ENCODE data around the gene CREB3L2.
A peak's percentile ranks its signal among the peaks of the same experiment; 100 is the strongest.

CREB3L2 gene

DNA sequence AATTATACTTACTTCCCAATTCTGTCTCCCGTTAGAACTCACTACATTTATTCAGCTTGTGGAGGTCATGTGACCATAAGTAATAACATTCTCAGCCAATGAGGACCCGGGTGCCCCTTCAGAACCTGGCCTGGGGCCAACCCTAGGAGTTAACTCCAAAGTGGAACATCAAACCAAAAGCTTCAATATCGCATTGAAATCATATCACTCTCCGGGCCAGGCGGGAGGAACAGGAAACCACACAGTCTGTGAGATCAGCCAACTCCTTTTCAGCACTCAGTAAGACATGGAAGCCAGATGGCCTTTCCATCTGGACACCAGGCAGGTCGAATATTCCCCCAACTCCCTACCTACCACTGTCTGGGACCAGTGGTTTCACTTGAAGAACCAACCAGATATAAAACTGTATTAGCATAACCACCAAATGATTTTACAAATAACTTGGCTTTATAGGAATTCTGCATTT, 5.5 kb downstream of the CREB3L2 start:
- H3K36me3 ChIP-seq (ENCODE audit: insufficient read depth, low read length) = no peaks in the 10 kb centered on the region
- H3K9ac ChIP-seq (ENCODE audit: low read length) = no peak overlapping the region
- H3K27ac ChIP-seq (ENCODE audit: low read depth, low read length) = no peak overlapping the region
- no peaks in the 10 kb centered on the region for H3K9me3 ChIP-seq (ENCODE audit: low read length)
- no peaks in the 10 kb centered on the region for H3K27me3 ChIP-seq (ENCODE audit: control insufficient read depth in 1 of 2, insufficient read depth in 2 of 2, low read length in 2 of 2)
- H3K4me1 ChIP-seq (ENCODE audit: insufficient read depth, low read length) = peaks cover 70% of the 10 kb centered on the region
- H3K4me3 ChIP-seq (ENCODE audit: low read depth in 1 of 2, low read length in 2 of 2) = no peak overlapping the region

DNA sequence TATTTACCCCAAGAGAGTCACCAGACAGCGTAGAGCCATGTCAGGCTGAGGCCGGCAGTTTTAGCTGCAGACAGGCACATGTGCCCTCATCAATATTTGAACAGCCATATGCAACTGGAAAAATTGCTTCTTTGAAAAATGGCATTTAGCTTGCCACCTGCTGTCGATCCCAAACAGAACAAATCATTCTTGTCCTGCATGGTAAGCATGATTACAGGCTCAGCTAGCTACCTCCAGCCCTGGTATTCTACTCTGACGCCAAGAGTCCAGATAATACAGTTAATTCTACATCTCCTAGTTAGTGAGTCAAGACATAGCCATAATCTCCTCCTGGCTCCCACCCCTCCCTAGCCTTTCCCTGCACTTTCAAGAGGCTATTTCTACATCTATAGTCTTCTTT, 7.7 kb downstream of the CREB3L2 start:
- Histone ChIP-seq H3K27ac (ENCODE audit: low read depth, low read length) (peak overlapping the region; percentile 74), H3K9me3 (ENCODE audit: low read length) (no peaks in the 10 kb centered on the region), H3K36me3 (ENCODE audit: insufficient read depth, low read length) (no peaks in the 10 kb centered on the region), H3K4me3 (ENCODE audit: low read depth in 1 of 2, low read length in 2 of 2) (no peak overlapping the region), H3K27me3 (ENCODE audit: control insufficient read depth in 1 of 2, insufficient read depth in 2 of 2, low read length in 2 of 2) (no peaks in the 10 kb centered on the region), H3K4me1 (ENCODE audit: insufficient read depth, low read length) (peaks cover 86% of the 10 kb centered on the region), H3K9ac (ENCODE audit: low read length) (no peak overlapping the region)

DNA sequence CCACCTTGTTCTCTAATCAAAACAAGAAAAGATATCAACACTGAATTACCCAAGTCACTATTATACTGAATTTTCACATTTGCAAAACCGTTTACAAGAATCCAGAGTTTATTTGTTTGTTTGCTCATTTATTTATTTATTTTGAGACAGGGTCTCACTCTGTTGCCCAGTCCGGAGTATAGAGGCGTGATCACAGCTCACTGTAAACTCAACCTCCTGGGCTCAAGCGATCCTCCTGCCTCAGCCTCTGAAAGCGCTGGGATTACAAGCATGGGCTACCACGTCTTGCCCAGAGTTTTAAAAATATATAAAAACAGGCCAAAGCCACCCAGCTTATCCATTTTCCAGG, 8.5 kb downstream of the CREB3L2 start:
- H3K9me3 ChIP-seq (ENCODE audit: low read length) = no peaks in the 10 kb centered on the region
- H3K4me1 ChIP-seq (ENCODE audit: insufficient read depth, low read length) = peaks cover 86% of the 10 kb centered on the region
- no peaks in the 10 kb centered on the region for H3K27me3 ChIP-seq (ENCODE audit: control insufficient read depth in 1 of 2, insufficient read depth in 2 of 2, low read length in 2 of 2)
- H3K4me3 ChIP-seq (ENCODE audit: low read depth in 1 of 2, low read length in 2 of 2) = no peak overlapping the region
- H3K36me3 ChIP-seq (ENCODE audit: insufficient read depth, low read length) = no peaks in the 10 kb centered on the region
- peak overlapping the region; percentile 74 for H3K27ac ChIP-seq (ENCODE audit: low read depth, low read length)
- no peak overlapping the region for H3K9ac ChIP-seq (ENCODE audit: low read length)

DNA sequence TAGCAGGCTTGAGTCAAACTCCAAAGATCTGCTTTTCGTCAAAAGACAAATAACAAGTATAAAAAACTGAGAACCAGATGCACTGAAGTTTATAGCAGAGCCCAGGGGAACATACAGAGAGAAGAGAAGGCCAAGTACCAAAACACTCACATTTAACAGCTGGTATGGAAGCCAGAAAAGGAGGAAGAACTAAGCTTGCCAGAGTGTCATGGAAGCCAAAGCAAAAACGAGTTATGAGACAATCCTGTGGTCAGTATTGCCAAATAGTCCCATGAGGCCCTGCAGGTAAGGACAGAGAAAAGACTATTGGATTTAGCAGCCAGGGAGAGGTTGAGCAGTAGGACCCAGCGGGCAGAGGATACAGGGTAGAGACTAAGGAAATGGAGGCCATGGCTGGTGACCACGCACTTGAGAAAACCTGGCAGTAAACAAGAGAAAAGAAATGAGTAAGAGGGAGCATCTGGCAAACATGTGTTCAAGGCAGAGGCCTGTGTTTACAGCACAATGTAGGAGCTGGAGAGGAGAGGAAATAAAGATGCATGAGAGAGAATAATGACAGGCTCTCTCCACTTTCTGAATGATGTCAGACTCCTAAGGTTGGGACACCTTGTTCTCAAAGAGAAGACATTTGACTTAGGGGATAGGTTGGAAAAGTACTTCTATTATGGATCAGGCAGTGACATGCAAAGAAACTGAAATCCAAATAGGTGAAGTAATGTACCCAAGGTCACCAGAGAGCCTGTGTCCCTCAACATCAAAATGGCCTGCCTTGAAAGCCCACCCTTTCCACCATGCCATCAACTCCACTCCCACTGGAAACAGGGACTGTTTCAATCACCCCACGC, 9.1 kb downstream of the CREB3L2 start:
- Histone ChIP-seq H3K9me3 (ENCODE audit: low read length) (no peaks in the 10 kb centered on the region), H3K4me1 (ENCODE audit: insufficient read depth, low read length) (peaks cover 86% of the 10 kb centered on the region), H3K27ac (ENCODE audit: low read depth, low read length) (peak overlapping the region; percentile 74), H3K4me3 (ENCODE audit: low read depth in 1 of 2, low read length in 2 of 2) (peak overlapping the region in 1 of 2 donors; percentile 33), H3K36me3 (ENCODE audit: insufficient read depth, low read length) (no peaks in the 10 kb centered on the region), H3K27me3 (ENCODE audit: control insufficient read depth in 1 of 2, insufficient read depth in 2 of 2, low read length in 2 of 2) (no peaks in the 10 kb centered on the region), H3K9ac (ENCODE audit: low read length) (peak overlapping the region; percentile 6)

DNA sequence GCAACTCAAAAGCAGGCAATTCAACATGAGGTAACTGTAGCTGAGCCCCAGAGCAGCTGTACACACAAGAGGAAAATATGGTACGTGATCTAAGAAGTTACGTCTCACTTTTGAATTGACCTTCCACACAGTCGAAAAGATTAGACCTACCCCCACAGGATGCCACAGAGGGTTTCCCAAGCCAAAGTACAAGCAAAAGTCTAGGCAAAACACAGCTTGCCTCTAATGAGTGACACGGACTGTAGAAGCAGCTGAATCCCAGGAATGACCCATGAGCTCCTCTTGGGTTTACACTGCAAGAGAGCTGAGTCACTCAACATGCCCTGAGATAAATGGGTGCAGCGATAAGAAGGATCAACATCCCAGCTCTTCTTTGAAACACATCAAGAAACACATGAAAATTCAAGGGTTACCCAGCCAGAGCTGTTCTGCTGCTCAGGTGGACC, 9.8 kb downstream of the CREB3L2 start:
- Histone ChIP-seq H3K27ac (ENCODE audit: low read depth, low read length) (peak overlapping the region; percentile 74), H3K9me3 (ENCODE audit: low read length) (no peaks in the 10 kb centered on the region), H3K9ac (ENCODE audit: low read length) (peak overlapping the region; percentile 6), H3K36me3 (ENCODE audit: insufficient read depth, low read length) (no peaks in the 10 kb centered on the region), H3K4me3 (ENCODE audit: low read depth in 1 of 2, low read length in 2 of 2) (peak overlapping the region in 1 of 2 donors; percentile 33), H3K4me1 (ENCODE audit: insufficient read depth, low read length) (peaks cover 92% of the 10 kb centered on the region), H3K27me3 (ENCODE audit: control insufficient read depth in 1 of 2, insufficient read depth in 2 of 2, low read length in 2 of 2) (no peaks in the 10 kb centered on the region)

GRCh38 chr7:137990251-137990941, 11.5 kb downstream of the CREB3L2 start:
- no peaks in the 10 kb centered on the region for H3K27me3 ChIP-seq (ENCODE audit: control insufficient read depth in 1 of 2, insufficient read depth in 2 of 2, low read length in 2 of 2)
- H3K27ac ChIP-seq (ENCODE audit: low read depth, low read length) = peak overlapping the region; percentile 53
- H3K4me3 ChIP-seq (ENCODE audit: low read depth in 1 of 2, low read length in 2 of 2) = no peak overlapping the region
- no peaks in the 10 kb centered on the region for H3K36me3 ChIP-seq (ENCODE audit: insufficient read depth, low read length)
- H3K9ac ChIP-seq (ENCODE audit: low read length) = peak overlapping the region; percentile 24
- H3K4me1 ChIP-seq (ENCODE audit: insufficient read depth, low read length) = peaks cover 94% of the 10 kb centered on the region
- H3K9me3 ChIP-seq (ENCODE audit: low read length) = no peaks in the 10 kb centered on the region

DNA sequence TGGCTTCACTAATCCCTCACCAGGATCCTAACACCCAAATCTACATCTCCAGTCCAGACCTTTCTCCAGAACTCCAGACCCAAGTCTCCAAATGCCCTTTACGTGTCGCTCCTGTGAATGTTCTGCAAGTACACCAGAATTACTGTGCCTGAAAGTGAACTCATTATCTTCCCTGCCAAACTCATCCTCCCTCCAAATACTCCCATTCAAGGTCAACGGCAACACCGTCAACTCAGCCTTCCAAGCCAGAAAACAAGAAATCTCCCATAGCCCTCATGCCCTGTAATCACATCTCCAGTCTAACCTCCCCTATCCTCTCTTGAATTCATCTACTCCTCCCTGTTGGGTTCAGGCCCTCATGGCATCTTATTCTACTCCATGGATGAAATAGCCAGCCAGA, 12.3 kb downstream of the CREB3L2 start:
- Histone ChIP-seq H3K4me3 (ENCODE audit: low read depth in 1 of 2, low read length in 2 of 2) (peak overlapping the region in 1 of 2 donors; percentile 25), H3K9me3 (ENCODE audit: low read length) (no peaks in the 10 kb centered on the region), H3K27me3 (ENCODE audit: control insufficient read depth in 1 of 2, insufficient read depth in 2 of 2, low read length in 2 of 2) (no peaks in the 10 kb centered on the region), H3K27ac (ENCODE audit: low read depth, low read length) (peak overlapping the region; percentile 53), H3K4me1 (ENCODE audit: insufficient read depth, low read length) (peaks cover 97% of the 10 kb centered on the region), H3K36me3 (ENCODE audit: insufficient read depth, low read length) (no peaks in the 10 kb centered on the region), H3K9ac (ENCODE audit: low read length) (no peak overlapping the region)

GRCh38 chr7:137989094-137989493, 12.8 kb downstream of the CREB3L2 start:
- no peak overlapping the region for H3K4me3 ChIP-seq (ENCODE audit: low read depth in 1 of 2, low read length in 2 of 2)
- no peak overlapping the region for H3K9ac ChIP-seq (ENCODE audit: low read length)
- no peaks in the 10 kb centered on the region for H3K27me3 ChIP-seq (ENCODE audit: control insufficient read depth in 1 of 2, insufficient read depth in 2 of 2, low read length in 2 of 2)
- peaks cover 97% of the 10 kb centered on the region for H3K4me1 ChIP-seq (ENCODE audit: insufficient read depth, low read length)
- no peaks in the 10 kb centered on the region for H3K9me3 ChIP-seq (ENCODE audit: low read length)
- H3K36me3 ChIP-seq (ENCODE audit: insufficient read depth, low read length) = no peaks in the 10 kb centered on the region
- peak overlapping the region; percentile 53 for H3K27ac ChIP-seq (ENCODE audit: low read depth, low read length)

DNA sequence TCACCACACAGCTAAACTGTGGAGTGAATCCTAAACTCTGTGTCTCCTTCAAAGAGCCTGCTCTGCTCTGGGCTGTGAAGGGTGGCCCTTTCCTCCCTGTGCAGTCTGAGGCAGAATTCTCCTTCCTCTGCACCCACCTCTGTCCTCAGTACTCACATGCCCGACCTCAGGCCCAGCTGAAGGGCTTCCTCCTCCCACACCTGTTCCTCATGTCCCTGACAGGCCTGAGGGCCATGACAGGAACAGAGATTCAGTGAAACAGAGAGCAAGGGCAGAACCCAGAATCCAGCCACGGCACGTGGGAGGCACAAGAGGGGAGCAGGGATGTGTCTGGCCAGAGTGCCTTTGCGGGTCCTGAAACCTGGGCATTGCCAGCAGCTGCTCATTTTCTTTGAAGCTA, 13.9 kb downstream of the CREB3L2 start:
- no peaks in the 10 kb centered on the region for H3K36me3 ChIP-seq (ENCODE audit: insufficient read depth, low read length)
- H3K9me3 ChIP-seq (ENCODE audit: low read length) = no peaks in the 10 kb centered on the region
- H3K27ac ChIP-seq (ENCODE audit: low read depth, low read length) = peak overlapping the region; percentile 8
- H3K9ac ChIP-seq (ENCODE audit: low read length) = no peak overlapping the region
- H3K4me3 ChIP-seq (ENCODE audit: low read depth in 1 of 2, low read length in 2 of 2) = no peak overlapping the region
- peaks cover 97% of the 10 kb centered on the region for H3K4me1 ChIP-seq (ENCODE audit: insufficient read depth, low read length)
- H3K27me3 ChIP-seq (ENCODE audit: control insufficient read depth in 1 of 2, insufficient read depth in 2 of 2, low read length in 2 of 2) = no peaks in the 10 kb centered on the region

GRCh38 chr7:137987563-137987962, 14.3 kb downstream of the CREB3L2 start:
- H3K4me3 ChIP-seq (ENCODE audit: low read depth in 1 of 2, low read length in 2 of 2) = peak overlapping the region in 1 of 2 donors; percentile 1
- no peak overlapping the region for H3K9ac ChIP-seq (ENCODE audit: low read length)
- no peaks in the 10 kb centered on the region for H3K36me3 ChIP-seq (ENCODE audit: insufficient read depth, low read length)
- H3K27me3 ChIP-seq (ENCODE audit: control insufficient read depth in 1 of 2, insufficient read depth in 2 of 2, low read length in 2 of 2) = no peaks in the 10 kb centered on the region
- peaks cover 97% of the 10 kb centered on the region for H3K4me1 ChIP-seq (ENCODE audit: insufficient read depth, low read length)
- H3K9me3 ChIP-seq (ENCODE audit: low read length) = no peaks in the 10 kb centered on the region
- peak overlapping the region; percentile 39 for H3K27ac ChIP-seq (ENCODE audit: low read depth, low read length)

DNA sequence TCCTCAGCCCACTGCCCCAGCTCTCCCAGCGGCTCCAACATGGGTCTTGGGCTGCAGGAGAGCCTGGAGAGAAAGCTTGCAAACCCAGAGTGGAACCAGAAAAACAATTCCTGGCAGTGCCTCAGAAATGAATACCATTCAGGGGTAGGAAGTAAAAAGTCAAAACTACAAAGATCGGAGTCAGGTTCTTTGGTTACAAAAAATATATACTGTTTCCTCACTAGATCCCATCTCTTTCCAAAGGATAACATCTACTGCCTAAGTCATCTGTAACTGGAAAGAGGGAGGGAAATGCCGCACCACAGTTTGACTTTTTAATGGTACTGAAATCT, 14.9 kb downstream of the CREB3L2 start:
- H3K36me3 ChIP-seq (ENCODE audit: insufficient read depth, low read length) = no peaks in the 10 kb centered on the region
- H3K27ac ChIP-seq (ENCODE audit: low read depth, low read length) = peak overlapping the region; percentile 39
- H3K27me3 ChIP-seq (ENCODE audit: control insufficient read depth in 1 of 2, insufficient read depth in 2 of 2, low read length in 2 of 2) = no peaks in the 10 kb centered on the region
- H3K4me3 ChIP-seq (ENCODE audit: low read depth in 1 of 2, low read length in 2 of 2) = peak overlapping the region in 1 of 2 donors; percentile 5
- no peak overlapping the region for H3K9ac ChIP-seq (ENCODE audit: low read length)
- H3K4me1 ChIP-seq (ENCODE audit: insufficient read depth, low read length) = peaks cover 95% of the 10 kb centered on the region
- H3K9me3 ChIP-seq (ENCODE audit: low read length) = no peaks in the 10 kb centered on the region

Data from muscle layer of colon (tissue), 2 donors.